Mucosa of gallbladder (tissue), 1 donor: ENCODE data around the gene ARFGAP3. TPM values are rescaled to one million over a fixed set of nuclear protein-coding genes. Genes with fewer than 3 reads are reported as not detected.

Experiments
- DNase-seq: peaks from one replicate; pipeline ENCODE4 v3.0.0-alpha.2; 2020; ENCODE audit warnings: low spot score
- total RNA-seq: library from RNA; stranded (reverse); gene quantifications from one replicate; pipeline ENCODE4 v1.2.1, GENCODE V29; 2021
- donor health status: DM: no; HTN: no; CAD: no.

Gene ARFGAP3
- total RNA-seq, 1 donor from 2014 or later, result 49.8 TPM

DNA sequence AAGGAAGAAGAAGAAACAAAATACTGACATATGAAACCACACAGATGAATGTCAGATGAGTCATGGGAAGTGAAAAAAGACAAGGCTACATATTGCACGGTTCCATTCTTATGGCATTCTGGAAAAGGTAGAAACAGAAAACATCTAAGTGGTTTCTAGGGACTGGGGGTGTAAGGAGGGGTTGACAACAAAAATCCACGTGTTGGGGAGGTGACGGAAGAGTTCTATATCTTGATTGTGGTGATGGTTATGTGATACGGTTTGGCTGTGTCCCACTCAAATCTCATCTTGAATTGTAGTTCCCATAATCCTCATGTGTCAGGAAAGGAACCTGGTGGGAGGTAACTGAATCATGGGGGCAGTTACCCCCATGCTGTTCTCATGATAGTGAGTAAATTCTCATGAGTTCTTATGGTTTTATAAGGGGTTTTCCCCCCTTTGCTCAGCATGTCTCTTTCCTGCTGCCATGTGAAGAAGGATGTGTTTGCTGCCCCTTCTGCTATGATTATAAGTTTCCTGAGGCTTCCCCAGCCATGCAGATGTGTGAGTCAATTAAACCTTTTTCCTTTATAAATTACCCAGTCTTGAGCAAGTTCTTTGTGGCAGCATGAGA lies 6.4 kb upstream of the ARFGAP3 start:
- no peak for DNase-seq

DNA sequence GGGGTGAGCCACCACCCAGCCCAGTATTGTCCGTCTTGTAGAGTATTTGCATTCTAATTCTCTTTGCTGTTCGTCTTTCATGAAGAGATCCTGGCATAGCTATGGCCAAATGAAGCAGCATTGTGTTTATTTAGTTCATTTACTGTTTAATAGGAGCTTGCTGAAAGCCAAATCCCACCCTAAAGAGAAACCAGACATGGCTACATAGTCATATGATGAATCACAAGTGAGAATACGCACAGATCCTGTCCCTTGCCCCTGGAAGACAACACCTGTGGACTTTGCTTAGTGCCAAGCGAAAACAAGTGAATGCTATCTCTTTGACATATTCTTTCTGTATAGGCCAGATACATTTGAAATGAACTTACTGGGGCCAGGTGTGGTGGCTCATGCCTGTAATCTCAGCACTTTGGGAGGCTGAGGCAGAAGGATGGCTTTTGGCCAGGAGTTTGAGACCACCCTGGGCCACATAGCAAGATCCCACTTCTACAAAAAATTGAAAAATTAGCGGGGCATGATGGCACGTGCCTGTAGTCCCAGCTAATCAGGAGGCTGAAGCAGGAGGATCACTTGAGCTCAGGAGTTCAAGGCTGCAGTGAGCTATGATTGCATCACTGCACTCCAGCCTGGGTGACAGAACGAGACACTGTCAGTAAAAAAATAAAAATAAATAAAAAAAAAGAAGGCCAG lies 5.1 kb upstream of the ARFGAP3 start:
- peak; percentile 59 for DNase-seq

DNA sequence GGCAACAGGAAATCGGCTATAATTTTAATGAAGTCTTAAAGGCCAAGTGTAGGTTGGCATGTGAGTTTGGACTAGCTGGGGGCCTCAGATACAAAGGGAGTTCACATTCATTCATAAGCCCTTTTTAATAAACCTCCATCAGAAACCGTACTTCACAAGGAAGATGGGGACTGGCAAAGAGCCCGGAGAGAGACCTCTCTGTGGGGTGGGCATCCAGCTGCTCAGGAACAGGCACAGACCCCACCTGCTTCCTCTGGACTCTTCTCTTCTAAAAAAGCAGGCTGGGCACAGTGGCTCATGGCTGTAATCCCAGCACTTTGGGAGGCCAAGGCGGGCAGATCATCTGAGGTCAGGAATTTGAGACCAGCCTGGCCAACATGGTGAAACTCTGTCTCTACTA lies 3.9 kb upstream of the ARFGAP3 start:
- no peak for DNase-seq

DNA sequence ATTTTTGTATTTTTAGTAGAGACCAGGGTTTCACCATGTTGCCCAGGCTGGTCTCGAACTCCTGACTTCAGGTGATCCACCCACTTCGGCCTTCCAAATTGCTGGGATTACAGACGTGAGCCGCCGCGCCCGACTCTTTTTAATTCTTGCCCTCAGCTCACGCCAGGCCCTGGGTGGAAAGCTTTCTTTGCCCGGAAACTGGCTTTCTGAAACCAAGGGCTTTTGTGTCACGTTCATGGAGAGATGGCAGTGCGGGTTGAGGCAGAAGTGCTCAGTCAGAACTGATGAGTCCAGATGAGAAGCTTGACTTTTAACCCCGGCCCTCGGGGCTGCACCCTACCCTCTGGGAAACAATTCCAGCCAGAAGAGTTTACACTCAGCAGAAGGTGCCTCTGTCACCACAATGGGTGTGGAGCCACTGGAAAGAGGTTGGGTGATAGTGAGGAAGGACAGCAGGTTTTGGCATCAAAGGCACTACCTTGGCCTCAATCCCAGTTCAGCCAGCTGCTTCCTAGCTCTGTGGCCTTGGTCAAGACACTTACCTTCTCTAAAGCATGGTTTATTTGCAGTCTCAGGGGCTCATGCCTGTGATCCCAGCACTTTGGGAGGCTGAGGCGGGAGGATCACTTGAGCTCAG lies 890 bp upstream of the ARFGAP3 start:
- DNase-seq, result no peak

DNA sequence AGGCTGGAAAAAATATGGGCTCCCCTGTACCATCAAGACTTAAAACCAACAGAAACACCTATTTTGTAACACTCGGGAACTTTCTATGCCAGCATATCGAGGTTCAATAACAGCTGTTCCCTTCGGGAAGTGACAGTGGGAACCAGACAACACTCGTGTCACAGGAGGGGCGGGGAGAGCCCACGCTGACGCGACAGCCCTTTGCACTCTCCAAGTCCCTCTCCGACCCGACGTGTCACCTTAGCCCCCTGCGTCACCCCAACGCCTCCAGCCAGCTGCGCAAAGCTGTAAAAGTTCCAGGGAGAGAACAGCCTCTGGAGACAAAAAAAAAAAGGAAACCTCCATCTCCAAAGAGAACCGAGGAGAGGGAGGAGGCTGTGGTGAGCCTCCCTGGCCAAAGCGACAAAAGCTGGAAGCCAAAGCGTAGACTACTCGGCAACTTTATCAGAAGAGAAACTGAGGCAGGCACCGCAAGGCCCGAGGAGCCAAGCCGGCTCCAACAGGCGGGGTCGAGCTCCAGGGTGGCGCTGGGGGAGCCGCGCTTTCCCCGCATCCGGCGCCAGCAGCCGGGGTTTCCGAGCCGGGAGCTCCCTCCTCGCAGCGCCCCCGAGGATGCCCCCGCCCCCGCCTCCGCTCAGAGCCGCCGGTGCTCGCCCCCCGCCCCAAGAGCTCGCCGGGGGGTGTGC lies 751 bp downstream of the ARFGAP3 start:
- DNase-seq, result peak; percentile 41

DNA sequence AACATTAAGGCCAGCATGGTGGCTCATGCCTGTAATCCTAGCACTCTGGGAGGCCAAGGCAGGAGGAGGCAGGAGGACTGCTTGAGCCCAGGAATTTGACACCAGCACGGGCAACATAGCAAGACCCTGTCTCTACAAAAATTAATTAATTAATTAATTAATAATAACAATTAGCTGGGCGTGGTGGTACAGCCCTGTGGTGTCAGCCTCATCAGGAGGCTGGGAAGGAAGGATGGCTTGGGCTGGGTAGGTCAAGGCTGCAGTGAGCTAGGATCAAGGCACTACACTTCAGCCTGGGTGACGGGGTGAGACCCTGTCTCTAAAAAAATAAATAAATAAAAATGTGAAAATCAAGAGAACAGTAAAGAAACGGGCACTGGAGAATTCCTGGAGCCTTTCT lies 1.4 kb downstream of the ARFGAP3 start:
- DNase-seq, result no peak

DNA sequence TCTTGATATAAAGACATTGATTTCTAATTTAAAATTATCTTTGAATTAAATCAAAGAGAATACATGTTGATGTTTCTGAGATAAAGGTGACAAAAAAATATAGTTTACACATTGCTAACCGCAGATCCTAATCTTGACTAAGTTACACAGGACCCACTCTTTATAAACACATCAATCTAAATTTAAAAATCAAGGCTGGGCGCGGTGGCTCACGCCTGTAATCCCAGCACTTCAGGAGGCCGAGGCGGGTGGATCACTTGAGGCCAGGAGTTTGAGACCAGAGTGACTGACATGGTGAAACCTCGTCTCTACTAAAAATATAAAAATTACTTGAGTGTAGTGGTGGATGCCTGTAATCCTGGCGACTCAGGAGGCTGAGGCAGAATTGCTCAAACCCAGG lies 1.9 kb downstream of the ARFGAP3 start:
- no peak for DNase-seq

DNA sequence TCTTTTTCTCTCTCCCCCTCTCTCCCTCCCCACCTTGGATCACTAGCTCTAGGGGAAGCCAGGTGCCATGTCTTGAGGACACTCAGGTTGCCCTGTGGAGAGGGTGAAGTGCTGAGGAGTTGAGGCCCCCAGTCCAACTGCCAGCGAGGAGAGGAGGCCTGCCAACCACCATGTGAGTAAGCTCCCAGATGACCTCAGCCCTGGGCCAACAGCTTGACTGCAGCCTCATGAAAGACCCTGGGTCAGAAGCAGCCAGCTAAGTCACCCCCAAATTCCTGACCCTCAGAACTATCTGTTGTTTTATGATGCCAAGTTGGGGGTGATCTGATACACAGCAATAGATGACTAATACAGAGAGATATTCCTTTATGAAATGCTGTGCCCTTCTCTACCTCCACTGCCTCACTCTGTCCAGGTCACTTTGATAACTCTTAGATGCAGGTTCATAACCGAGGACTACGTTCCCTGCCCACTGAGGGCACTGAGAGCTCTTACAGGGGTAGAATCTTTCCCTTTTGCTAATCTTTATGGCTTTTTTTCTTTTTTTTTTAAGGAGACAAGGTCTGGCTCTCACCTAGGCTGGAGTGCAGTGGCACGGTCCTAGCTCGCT lies 8.0 kb downstream of the ARFGAP3 start:
- no peak for DNase-seq

DNA sequence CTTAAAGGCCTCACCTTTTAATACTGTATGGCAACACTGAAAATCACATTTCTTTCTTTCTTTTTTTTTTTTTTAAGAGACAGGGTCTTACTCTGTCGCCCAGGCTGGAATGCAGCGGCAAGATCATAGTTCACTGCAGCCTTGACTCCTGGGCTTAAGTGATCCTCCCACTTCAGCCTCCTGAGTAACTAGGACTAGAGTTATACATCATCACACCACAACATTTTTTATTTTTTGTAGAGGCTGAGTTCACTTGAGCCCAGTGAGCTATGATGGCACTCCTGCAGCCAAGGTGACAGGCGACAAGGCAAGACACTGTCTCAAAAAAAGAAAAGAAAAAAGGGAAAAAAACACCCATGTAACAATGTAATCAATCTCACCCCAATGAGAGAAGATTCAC lies 10.0 kb downstream of the ARFGAP3 start:
- DNase-seq, result no peak

DNA sequence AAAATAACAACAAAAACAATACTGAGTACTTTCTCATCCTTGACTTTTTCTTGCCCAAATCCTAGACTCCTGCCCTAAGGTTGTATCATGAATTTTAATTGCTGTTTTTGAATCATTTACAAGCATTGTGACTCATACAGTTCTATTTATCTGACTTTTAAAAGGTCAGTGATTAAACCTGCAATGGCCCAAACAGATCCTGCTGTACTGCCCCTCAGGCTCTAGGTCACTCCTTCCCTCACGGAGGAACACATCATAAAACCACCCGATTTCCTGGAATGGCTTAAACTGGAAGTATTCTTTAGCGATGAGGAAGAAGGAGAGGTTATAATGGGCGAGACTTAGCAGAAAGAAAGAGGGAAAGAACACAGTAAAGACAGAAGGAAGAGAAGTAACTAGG lies 12.3 kb downstream of the ARFGAP3 start:
- no peak for DNase-seq

DNA sequence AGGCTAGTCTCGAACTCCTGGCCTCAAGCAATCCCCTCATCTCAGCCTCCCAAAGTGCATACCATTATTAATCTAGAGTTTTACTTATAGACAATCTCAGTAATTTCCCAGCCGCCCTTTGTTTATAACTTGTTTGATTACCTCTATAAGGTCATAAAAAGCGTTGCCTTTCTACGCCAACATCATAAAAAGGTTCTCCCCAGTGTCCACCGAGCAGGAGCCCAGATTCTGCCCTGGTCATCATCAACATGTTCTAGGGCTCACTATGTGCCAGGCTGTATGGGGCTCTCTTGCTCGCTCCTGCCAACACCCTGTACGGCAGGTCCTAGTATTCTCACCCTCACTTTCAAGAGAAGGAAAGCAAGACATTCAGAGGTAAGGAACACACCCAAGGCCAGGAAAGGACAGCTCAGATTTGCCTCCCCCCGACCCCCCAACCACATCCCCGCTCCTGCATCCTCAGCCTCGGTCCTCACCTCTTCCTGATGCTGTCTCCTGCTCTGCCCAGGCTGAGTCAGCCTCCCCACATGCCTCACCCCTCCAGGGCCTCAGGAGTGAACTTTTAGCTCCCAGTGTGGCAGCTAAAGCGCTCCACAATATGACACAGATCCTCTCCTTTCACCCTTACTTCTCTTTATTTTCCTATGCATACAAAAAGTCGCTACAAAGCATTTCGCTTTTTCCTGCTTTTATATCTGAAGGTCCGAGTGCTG lies 14.3 kb downstream of the ARFGAP3 start:
- DNase-seq, result no peak

DNA sequence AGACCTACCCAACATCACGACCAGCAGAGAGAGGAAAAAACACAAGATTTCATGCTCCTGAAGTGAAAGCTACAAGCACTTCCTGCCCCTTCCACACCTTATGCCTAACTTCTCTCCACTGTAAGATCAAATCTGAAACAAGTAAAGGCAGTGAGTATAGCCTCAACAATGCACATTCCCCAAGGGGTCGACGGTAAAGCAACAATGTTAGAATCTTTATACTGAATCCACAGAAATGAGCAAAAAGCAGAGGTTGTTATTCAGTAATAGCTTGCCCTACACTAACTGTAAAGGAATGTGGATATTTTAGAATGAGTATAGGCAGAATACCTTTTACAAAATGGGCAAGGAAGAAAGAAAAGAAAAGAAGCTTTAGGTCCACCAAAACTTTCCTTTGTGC lies 15.6 kb downstream of the ARFGAP3 start:
- no peak for DNase-seq

DNA sequence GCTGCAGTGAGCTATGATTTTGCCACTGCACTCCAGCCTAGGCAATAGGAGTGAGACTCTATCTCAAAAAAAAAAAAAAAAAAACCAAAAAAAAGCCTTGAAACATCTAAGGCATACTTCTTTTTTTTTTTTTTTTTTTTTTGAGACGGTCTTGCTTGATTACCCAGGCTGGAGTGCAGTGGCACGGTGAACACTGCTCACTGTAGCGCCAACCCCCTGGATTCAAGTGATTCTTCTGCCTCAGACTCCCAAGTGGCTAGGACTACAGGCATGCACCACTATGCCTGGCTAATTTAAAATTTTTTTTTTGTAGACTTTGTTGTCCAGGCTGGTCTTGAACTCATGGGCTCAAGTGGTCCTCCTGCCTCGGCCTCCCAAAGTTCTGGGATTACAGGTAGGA lies 19.5 kb downstream of the ARFGAP3 start:
- DNase-seq, result no peak

DNA sequence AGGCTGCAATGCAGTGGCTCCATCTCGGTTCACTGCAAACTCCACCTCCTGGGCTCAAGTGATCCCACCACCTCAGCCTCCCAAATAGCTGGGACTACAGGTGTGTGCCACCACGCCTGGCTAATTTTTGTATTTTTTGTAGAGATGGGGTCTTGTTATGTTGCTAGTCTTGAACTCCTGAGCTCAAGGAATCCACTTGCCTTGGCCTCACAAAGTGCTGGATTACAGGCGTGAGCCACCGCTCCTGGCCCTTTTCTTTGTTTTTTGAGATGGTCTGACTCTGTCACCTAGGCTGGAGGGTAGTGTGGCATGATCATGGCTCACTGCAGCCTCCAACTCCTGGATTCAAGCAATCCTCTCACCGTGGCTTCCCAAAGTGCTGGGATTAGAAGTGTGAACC lies 21.0 kb downstream of the ARFGAP3 start:
- DNase-seq, result no peak

DNA sequence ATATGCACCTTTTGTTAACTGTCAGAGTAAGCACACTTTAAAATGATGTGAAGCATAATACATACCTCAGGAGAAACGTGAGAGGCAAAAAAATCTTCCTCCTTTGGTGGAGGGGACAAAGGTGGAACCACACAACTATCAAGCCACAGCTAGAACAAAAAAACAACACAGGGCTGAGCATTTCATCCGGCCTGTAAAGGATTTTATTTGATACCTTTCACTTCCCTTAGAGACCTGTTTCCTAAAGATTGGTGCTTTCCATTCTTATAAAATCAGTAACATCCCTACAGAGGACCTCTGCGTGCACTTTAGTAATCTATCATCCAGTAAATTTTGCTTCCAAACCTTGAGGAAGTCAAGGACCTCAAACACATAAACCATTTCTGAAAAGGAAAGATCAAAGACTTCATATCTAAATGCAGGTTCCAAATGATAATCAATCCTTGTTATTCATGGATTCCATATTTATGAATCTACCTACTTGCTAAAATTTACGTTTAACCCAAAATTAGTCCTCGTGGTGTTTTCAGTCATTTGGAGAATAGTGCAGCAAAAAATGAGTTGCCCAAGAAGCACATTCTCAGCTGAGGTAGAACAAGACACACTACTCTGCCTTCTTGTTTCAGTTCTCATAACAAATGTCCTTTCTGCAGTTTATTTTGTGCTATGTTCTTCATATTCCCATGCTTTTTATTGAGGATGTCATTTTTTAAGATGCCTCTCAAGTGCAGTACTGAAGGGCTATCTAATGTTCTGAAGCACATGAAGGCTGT lies 22.7 kb downstream of the ARFGAP3 start:
- DNase-seq, result no peak

DNA sequence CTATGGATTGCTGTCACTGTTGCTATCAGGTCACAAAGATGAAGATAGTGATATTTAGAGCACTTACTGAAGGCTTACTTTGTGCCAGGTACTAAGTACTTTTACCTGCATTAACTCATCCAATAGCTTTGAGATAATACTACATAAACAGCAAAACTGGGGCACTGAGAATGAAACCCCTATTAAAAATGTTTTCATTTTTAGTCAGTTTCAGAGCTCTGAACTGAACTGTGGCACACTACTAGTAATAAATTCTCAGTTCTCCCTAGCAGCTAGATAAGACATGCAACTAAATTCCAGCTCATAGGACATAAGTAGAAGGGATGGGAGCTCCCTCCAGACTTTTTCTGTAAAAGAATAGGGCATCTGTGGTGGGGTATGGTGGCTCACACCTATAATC lies 24.0 kb downstream of the ARFGAP3 start:
- DNase-seq, result no peak

DNA sequence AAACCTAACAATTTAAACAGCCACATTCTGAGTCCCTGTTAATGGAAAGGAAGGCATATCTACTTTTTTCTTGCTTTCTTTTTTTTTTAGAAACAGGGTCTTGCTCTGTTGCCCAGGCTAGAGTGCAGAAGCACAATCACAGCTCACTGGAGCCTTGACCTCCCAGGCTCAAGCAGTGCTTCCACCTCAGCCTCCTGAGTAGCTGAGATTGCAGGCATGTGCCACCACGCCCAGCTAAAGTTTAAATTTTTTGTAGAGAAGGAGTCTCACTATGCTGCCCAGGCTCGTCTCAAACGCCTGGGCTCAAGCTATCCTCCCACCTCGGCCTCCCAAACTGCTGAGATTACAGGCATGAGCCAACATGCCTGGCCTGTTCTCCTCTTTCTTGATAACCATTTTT lies 25.4 kb downstream of the ARFGAP3 start:
- no peak for DNase-seq

DNA sequence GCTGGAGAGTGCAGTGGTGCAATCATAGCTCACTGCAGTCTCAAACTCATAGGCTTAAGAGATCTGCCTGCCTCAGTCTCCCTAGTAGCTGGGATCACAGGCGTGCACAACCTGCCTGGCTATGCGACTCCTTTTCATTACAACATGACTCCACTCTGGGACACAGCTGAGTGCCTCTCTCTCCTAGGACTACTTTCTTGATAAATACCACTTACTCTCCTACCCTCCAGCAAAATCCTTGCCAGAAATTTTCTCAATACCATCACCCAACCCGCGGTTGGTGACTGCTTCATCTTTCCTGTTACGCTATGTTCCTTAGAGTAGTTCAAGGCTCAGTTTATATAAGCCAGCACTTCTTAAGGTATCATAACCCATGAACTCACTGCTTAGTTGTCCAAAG lies 26.9 kb downstream of the ARFGAP3 start:
- no peak for DNase-seq

DNA sequence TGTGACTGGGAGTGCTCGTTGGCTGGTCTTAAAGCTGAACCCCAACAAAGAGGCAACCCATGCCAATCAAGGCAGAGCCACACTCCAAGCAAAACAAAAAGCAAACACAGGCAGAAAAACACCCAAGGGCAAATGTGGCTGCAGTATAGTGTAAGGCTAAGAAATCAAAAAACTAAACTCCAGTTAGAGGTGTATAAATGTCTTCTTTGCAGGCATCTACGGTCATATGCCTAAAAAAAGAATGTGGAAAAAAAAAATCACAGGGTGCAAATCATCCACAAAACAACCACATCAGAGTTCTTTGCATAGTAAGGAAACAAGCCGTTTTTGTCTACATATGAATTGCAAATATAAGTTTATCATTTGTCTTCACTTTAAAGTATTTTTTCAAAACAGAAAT lies 27.8 kb downstream of the ARFGAP3 start:
- no peak for DNase-seq

DNA sequence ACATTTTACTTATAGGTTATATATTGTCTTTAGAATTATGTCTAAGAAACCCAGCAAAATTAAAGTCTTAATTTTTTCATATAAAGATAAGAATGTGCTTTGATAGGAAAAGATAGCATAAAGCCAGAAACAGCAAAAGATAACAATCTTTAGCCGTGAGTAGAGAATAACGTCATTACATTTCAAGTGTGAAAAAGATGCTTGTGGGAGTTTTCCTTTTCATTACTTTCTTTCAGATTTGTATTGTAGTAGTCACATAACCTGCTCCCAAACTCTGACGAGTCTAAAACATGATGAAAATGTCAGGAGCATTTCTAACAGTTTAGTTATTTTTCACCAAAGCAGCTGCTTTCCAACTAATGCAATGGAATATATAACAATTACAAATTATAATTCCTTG lies 31.3 kb downstream of the ARFGAP3 start:
- no peak for DNase-seq

DNA sequence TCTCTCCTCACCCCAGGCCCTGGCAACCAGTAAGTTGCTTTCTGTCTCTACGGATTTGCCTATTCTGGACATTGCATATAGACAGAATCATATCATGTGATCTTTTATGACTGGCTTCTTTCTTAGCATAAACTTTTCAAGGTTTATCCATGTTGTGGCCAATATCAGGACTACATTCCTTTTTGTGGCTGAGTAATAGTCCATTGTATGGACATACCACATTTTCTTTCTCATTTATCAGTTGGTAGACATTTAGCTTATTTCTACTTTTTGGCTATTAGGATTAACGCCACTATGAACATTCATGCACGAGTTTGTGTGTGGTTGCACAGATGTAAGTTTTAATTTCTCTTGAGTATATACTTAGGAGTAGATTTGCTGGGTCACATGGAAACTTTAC lies 35.7 kb downstream of the ARFGAP3 start:
- no peak for DNase-seq
